GM19372 (cell line): ENCODE results near the gene KCTD17.
A peak's percentile ranks its signal among the peaks of the same experiment; 100 is the strongest.

ENCODE experiments used
- ATAC-seq: cut with Tn5 transposase; IDR thresholded peaks from one replicate; pipeline ENCODE4 v1.9.1; 2021; ENCODE audit warnings: mild to moderate bottlenecking, low read depth, moderate library complexity; ENCODE audit not compliant: unreplicated experiment

The KCTD17 gene

GRCh38 chr22:37051391-37052385 is at the start of gene KCTD17:
Gene KCTD17 (plus strand): TSS chr22:37051742. CDS start chr22:37051761, 19 bp downstream.
- peak; percentile 72 for ATAC-seq

DNA sequence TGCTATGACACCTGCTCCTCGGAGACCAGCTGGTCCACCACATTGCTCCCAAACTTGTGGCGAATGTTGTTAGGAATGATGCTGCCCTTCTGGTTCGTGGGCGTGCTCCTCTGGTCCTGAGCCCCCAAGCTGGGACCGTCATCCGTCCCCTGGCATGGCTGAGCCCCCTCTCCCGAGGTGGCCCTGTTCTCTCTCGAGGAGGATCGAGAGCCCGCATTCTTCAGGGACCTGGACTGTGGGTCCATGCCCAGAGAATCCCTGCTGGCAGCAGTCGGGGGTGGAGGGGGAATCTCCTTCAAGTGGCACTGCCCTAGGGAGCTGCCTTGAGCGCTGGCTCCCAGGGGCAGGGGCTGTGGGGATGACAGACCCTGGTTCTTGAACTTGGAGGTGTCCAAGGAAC is 49.7 kb upstream of the KCTD17 start:
- ATAC-seq, result no peak

DNA sequence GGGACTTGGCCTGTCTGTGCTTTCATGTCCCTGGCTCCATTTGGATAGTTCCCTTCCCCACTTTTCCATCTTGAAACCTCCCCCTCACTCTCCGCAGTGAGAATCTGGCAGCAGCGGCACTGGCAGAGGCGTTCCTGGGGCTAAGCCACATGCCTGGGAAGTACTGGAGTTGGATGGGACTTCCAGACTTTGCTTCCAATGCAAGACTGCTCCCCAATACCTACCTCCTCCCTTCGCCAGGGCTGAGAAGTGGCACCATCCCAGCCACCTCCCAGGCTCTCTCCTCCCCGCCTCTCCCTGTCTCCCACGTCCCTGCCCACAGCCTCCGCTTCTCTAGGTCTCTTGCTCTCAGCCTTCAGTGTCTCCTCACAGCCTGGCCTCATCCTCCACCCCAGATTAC is 48.9 kb upstream of the KCTD17 start:
- no peak for ATAC-seq

DNA sequence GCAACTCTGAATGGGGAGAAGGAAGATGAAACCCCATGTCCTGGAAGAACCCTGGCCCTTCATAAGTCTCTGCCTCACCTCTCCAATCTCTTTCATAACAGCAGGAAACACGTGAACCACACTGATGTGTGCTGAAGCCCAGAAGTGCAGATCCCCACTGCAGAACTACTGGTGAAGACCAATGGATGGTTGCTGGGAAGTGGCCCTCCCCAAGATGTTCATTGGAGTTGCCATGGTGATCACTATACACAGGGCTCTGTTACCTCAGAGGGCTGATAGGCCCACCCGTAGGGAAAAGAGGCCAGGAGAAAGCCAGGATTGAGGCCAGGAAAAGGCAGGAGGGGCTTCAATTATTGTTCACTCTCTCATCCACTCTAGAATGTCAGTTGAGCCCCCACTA is 43.9 kb upstream of the KCTD17 start:
- no peak for ATAC-seq

DNA sequence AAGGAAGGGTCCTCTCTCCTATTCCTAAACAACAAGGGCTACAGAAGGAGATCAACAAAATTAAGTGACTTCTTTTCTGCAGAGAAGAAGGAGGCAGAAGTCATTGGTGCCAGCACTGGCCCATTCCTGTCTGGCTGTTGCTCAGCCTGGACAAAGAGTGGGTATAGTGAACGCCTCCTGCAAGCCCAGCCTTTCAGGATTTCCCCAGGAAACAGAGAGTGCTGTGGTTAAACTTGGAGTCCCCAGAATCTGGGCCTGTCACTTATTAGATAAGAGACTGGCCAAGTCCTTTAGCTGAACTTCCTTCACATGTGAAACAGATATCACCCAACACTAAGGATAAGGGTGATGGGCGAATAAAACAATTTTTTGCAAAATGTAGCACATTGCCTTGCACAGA is 43.2 kb upstream of the KCTD17 start:
- no peak for ATAC-seq

DNA sequence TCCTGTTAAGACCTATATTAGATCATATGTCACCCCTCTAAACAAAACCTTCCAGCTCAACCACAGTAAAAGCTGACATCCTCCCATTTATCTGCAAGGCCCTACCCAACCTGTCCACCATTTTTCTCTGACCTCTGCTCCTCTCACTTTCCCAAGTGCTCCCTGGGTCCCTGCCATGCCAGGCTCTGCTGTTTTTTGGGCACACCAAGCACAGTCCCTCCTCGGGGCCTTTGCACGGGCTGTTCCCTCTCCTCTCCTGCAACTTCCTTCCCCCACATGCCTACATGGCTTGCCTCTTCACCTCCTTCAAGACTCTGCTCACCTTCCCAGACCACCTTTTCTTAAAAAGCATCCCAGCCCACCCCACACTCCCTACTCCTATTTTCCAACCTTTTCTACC is 42.1 kb upstream of the KCTD17 start:
- ATAC-seq, result no peak

GRCh38 chr22:37010174-37010573 is 41.4 kb upstream of the KCTD17 start:
- no peak for ATAC-seq

DNA sequence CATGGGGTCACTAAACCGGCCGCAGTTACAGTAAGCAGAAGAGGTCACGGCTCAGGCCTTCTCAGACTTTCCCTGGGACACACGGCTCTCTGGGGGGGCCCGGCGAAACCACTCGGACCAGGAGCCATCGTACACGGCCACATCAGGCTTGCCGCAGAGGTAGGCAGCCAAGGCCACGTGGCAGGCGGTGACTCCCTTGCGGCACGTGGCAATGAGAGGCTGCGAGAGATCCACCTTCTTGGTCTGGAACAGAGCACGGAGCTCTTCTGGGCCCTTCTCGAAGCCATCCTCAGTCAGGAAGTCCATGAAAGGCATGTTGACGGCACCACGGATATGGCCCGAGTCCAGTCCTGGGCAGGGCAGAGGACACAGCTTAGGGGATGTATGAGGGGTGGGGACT is 40.6 kb upstream of the KCTD17 start:
- ATAC-seq, result no peak

DNA sequence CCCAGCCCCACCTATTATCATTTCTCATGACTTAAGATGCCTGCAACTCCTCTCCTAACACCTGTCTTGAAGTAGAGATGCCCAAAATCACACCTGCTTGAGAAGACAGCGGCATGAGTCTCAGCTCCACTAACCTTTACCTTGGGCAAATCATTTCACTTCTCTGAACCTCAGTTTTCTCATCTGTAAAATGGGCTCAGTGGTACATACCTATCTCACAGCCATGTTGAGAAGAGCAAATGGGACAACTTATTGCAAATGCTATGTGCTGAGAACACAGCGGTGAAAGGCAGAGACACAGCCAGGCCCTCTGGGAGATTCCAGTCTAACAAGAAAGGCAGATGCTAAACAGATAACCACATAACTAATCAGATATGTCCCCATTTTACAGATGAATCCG is 40.1 kb upstream of the KCTD17 start:
- ATAC-seq, result no peak

DNA sequence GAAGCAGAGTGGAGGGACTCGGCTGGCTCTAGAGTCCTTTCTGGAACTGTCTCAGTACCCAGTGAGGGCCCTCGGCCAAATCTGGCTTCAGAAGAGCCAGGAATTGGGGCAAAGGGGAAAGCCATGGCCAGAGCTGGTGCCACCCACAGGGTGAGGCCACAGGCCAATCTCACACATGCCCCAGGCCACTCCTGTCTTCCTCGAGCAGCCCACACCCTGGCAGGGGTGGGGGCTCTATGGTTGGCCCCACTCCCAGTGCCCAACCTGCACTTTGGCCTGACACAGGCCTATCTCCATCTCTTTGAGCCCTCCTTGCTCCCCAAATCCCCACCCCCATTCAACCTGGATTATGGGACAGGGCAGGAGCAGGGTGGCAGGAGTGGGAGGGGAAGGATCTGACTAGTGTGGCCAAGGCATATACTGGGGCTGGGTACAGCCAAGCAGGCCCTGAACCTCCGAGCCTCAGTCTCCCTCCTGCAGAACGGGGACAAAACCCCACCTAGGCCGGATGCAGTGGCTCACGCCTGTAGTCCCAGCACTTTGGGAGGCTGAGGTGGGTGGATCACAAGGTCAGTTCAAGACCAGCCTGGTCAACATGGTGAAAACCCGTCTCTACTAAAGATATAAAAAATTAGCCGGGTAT is 39.2 kb upstream of the KCTD17 start:
- no peak for ATAC-seq

DNA sequence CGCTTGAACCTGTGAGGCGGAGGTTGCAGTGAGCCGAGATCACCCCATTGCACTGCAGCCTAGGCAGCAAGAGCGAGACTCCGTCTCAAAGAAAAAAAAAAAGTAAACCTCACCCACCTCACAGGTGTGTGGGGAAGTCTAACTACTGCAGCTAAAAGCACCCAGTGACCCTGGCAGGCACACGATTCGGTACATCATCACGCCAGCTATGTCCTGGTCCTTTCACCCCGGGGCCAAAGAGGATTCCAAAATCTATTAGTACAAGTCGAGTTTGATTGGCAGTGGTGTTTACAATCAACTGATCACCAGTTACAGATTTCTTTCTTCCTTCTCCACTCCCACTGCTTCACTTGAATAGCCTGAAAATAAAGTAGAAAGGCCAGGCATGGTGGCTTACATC is 38.6 kb upstream of the KCTD17 start:
- ATAC-seq, result no peak

DNA sequence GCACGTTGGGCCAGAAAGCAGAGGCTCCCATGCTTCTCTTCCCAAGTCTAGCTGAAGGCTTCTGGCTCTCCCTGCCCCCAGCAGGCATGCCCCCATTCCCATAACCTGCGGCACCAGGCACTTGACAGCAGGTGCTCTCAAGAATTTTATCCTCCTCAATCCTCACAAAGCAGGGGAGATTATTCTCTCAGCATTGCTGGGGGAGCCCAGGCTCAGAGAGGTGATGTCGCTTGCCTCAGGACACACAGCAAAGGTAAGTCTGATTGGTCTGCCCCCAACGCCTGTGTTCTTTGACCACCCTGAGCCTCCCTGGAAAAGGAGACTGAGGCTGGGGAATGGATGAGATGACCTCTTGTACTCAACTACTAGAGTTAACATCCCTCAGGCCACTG is 37.1 kb upstream of the KCTD17 start:
- ATAC-seq, result no peak

- no peak for ATAC-seq
These were observed 36.5 kb upstream of the KCTD17 start for GRCh38 chr22:37014835-37015586.

DNA sequence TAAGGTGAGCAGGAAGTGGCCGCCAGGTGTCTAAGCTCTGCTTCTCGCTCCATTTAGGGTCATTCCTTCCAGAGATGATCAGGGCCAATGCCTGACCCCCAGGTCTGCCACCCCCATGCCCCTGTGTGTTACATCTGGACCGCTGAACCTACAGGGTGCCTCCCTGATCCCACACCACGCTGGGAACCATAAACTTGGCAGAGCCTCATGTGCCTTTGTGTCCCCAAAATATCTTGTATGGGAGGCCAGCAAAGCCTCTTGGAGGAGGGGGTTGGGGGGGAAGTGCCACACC is 36.0 kb upstream of the KCTD17 start:
- ATAC-seq, result no peak

DNA sequence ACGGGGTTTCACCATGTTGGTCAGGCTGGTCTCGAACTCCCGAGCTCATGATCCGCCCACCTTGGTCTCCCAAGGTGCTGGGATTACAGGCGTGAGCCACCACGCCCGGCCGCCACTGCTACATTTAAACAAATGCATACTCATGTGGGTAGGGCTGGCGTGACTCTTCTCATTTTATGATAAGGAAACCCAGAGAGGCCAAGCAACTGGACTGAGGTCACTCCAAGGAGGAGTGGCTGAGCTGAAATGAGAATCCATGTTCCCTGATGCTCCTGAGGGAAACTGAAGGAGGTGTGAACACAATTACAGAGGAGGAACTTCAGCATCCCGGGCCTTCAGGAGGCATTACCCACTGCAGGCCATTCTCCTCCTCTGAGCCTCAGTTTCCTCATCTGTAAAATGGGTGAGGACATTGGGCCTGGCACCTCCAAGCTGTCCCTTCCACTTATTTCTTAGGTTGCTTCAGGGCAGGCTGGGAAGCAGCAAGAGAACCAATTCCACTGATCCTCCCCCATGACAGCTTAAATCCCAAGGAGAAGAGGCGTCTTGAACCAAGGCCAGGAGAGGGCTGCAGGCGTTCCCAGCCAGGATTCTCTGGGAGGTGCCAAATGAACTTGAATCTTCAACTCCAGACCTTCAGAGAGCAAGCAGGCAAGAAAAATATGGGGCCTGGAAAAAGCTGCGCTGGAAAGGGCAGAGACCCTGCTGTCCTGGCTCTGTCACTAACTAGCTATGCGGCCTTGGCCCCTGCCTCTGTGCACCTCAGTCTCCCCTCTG is 35.2 kb upstream of the KCTD17 start:
- ATAC-seq, result no peak

- ATAC-seq, result no peak
These were observed 34.2 kb upstream of the KCTD17 start for GRCh38 chr22:37017356-37017755.

DNA sequence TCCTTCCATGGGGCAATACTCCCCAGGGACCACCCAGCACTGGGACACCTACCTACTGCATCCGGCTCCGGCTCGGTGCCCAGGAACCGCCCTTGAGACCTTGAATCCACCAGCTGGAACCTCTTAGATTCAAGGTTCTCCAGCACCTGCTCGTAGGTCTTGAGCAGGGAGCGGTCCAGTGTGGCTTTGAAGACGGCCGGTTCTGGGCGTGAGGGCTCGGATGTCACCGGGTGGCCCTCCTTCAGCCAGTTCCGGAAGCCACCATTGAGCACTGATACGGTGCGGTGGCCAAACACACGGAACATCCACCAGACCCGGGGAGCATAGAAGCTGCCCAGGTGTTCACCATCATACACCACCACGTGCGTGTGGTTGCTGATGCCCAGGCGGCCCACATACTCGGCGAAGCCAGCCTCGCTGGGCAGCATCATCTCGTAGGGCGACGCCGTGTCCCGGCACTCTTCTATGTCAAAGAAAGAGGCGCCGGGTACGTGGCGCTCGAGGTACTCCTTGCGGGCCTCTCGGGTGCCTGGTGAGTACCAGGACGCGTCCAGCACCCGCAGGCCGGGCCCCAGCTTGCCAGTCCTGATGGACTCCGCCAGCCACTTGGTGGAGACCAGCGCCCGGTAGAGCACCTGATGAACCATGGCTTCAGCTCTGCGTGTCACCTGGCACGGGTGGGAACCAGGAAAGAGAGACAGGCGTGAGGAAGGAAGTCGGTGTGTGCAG is 33.3 kb upstream of the KCTD17 start:
- ATAC-seq, result no peak

DNA sequence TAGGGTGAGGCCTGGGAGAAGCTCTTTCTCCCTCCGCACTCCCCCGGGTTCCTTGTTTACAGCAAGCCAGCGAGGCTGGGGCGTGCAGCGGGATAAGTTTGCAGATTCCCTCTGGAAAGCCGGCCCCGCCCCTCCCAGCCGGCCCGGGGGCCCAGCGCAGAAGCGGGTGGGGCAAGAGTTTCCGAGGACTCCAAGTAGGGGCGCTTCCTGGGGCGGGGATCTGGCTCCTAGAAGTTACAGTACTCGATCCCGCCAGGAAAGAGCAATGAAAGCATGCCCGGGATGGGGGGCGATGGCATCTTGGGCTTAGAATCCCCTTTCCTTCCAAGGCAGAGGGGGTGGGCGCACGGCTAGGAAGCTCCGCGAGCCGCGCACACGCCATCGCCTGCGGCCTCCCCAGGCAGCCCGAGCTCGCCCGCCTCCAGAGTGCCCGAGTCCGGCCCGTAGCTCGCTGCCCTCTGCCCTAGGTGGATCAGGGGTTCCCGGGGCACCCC is 32.7 kb upstream of the KCTD17 start:
- ATAC-seq, result no peak

DNA sequence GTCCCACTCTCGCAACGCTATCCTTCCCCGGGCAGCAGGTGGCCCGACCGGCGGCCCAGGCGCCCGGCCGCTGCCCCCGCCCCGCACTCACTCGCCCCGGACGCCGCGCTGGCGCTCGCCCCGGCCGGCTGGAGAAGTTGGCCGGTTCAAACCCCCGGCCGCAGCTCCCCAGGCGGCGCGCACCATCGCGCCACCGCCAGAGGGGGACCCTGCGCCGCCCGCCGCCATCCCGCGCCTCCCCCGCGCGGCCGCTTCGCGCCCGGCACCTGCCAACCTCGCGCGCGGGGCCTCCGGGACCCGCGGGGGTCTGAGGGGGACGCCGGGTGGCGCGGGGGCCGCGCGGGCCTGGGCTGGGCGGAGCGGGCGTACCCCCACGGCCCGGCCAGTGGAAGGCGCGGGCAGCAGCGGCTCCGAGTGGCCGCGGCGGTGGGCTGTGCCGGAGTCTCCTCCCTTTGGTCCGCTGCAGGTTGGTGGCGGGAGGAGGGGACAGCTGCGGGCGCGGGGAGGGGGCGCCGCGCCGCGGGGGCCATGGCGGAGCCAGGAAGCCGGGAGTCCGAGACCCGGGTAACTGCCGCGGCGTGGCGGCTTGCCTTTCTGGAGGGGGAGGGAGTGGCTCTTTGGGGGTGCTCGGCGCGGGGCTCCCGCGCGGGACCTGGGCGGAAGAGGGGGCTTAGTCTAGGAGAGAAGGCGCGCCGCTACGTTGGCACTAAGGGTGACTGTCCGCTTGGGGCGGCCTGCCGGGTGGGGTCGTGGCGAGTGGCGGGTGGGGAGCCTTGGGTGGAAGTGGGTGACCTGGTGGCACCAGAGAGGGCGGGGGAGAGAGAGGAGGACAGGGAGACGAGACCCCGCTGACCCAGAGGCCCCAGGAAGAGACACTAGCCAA is 32.0 kb upstream of the KCTD17 start, which contains the start of the genes MPST and TST:
TSS of gene MPST (plus strand) at position 434 of the 883 bp plus-strand sequence. CDS start at position 529, 95 bp downstream.
TSS of gene TST (minus strand) at position 139 of the 883 bp plus-strand sequence. CDS start 715 bp downstream, outside the sequence.
- no peak for ATAC-seq
